Gastroesophageal sphincter (tissue), 4 donors: ENCODE measurements around the gene RNF34. TPM values are rescaled to one million over a fixed set of nuclear protein-coding genes. Genes with fewer than 3 reads are reported as not detected.
A peak's percentile ranks its signal among the peaks of the same experiment; 100 is the strongest.

Source experiments
- ATAC-seq: fragments of 150-250 bp; one replicate; pipeline ENCODE4 v1.9.1; 2016; ENCODE audit warnings: mild to moderate bottlenecking, moderate library complexity
- H3K27ac ChIP-seq, 4 donors: fragments of 200-600 bp; sonication (generic) in 3 of 4; 1 replicate in 3 of 4; 2 replicates in 1 of 4; pipeline ENCODE4 v1.5.1; 2016 to 2019
- H3K27me3 ChIP-seq: fragments of 200-600 bp; sonication (generic); one replicate; pipeline ENCODE4 v1.5.1; 2019
- H3K36me3 ChIP-seq, 2 donors: fragments of 200-600 bp; sonication (generic); one replicate each; pipeline ENCODE4 v1.5.1; 2019; ENCODE audit warnings: control low read depth in 1 of 2
- H3K4me1 ChIP-seq, 3 donors: fragments of 200-600 bp; sonication (generic); 1 replicate in 2 of 3; 2 replicates in 1 of 3; pipeline ENCODE4 v1.5.1; 2016 to 2019; ENCODE audit warnings: control low read depth in 2 of 3
- H3K4me3 ChIP-seq, 2 donors: fragments of 200-600 bp; sonication (generic); one replicate each; pipeline ENCODE4 v1.5.1; 2019; ENCODE audit warnings: mild to moderate bottlenecking in 1 of 2, moderate library complexity in 1 of 2
- H3K9me3 ChIP-seq, 3 donors: fragments of 200-600 bp; sonication (generic); one replicate each; pipeline ENCODE4 v1.5.1; 2017 to 2019; ENCODE audit warnings: control low read depth in 2 of 3
- EP300 ChIP-seq: sonication (generic); formaldehyde crosslinking; IDR thresholded peaks from one replicate; pipeline ENCODE4 v1.6.1; 2017; ENCODE audit warnings: antibody characterized with exemption, mild to moderate bottlenecking
- POLR2A ChIP-seq, 2 donors: fragments of 450-650 bp; IDR thresholded peaks; one replicate each; pipeline ENCODE4 v1.6.1; 2017; ENCODE audit warnings: antibody characterized with exemption in 2 of 2, mild to moderate bottlenecking in 2 of 2, moderate library complexity in 1 of 2
- POLR2AphosphoS5 ChIP-seq: sonication (generic); formaldehyde crosslinking; IDR thresholded peaks from one replicate; pipeline ENCODE4 v1.6.1; 2017; ENCODE audit warnings: antibody characterized with exemption
- WGBS, 2 donors: methylation state at CpG; one replicate each; pipeline ENCODE4 v1.1.5; 2018; ENCODE audit warnings: low coverage in 1 of 2; 5-methylcytosine and 5-hydroxymethylcytosine counted together
- total RNA-seq, 4 donors: library from RNA; depleted of rRNA; stranded (reverse); fragments of >200 nt; gene quantifications; one replicate each; pipeline ENCODE4 v1.1.0, GENCODE V29; 2016
- TF ChIP-seq, protein P1 (sequence below), 4 experiments: fragments of 200-600 bp in 2 of 4; fragments of 450-650 bp in 2 of 4; sonication (generic) in 1 of 4; IDR thresholded peaks; one replicate each; pipeline ENCODE4 v1.5.1; 2017 to 2019; ENCODE audit warnings: antibody characterized with exemption in 4 of 4, mild to moderate bottlenecking in 2 of 4, moderate library complexity in 2 of 4

RNF34 gene
- total RNA-seq, 4 donors from 2014 or later, result 42.5 to 76.0 (median 56.3) TPM

DNA sequence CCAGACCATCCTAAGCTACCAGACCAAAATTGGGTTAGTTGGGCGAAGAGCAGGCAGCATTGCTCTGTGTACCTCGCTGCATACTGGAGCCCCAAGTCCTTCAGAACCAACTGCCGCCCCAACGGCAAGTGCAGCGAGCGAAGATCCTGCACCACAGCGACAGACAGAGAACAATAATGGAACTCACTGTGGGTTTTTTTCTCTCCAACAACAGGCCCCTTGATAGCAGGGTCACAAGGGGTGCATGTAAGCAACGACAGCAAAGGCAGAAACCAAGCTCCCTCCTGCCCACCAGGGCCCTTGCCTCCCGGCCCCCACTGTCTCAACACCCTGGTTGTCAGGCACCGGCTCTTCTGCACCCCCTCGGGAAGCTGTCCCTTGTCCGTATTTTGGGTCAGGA, 39.0 kb downstream of the RNF34 start:
- Histone ChIP-seq H3K9me3 (no peaks in the 10 kb centered on the region), H3K4me3 (no peak overlapping the region), H3K27ac (no peak overlapping the region), H3K4me1 (peaks cover 0 to 14% (median 7%) of the 10 kb centered on the region in 3 donors), H3K27me3 (no peaks in the 10 kb centered on the region), H3K36me3 (peaks cover 0 to 78% of the 10 kb centered on the region in 2 donors)
- TF ChIP-seq, protein P1, sequence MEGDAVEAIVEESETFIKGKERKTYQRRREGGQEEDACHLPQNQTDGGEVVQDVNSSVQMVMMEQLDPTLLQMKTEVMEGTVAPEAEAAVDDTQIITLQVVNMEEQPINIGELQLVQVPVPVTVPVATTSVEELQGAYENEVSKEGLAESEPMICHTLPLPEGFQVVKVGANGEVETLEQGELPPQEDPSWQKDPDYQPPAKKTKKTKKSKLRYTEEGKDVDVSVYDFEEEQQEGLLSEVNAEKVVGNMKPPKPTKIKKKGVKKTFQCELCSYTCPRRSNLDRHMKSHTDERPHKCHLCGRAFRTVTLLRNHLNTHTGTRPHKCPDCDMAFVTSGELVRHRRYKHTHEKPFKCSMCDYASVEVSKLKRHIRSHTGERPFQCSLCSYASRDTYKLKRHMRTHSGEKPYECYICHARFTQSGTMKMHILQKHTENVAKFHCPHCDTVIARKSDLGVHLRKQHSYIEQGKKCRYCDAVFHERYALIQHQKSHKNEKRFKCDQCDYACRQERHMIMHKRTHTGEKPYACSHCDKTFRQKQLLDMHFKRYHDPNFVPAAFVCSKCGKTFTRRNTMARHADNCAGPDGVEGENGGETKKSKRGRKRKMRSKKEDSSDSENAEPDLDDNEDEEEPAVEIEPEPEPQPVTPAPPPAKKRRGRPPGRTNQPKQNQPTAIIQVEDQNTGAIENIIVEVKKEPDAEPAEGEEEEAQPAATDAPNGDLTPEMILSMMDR (IDR thresholded peaks at IDR 0.05), result no peak
- TF ChIP-seq POLR2AphosphoS5 (no peak), POLR2A (IDR thresholded peaks at IDR 0.05) (no peak), EP300 (no peak)
- no peak for ATAC-seq
- WGBS, 2 donors, result 82 to 95% methylated on average over 8 of the region's 12 CpGs

DNA sequence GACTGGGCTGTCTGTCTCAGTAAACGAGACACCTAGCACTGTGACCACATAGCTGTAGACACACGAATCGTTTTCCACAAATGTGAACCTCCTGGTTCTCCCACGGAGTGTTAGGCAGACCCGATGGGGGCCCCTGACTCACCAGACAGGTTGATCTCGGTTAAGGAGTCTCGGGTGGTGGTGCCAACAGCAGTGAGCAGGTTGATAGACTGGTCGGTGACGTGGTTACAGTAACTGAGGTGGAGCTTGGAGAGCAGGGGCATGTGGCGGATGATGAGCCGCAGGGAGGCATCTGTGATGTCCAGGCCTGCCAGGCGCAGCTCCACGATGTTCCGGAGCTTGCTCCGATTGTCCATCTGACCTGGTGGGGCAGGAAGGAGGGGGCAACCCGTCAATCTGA, 39.8 kb downstream of the RNF34 start:
- 83 to 92% methylated on average over 4 to 6 of the region's 16 CpGs for WGBS, 2 donors
- Histone ChIP-seq H3K4me3 (no peak overlapping the region), H3K36me3 (peaks cover 0 to 82% of the 10 kb centered on the region in 2 donors), H3K4me1 (peaks cover 0 to 18% (median 7%) of the 10 kb centered on the region in 3 donors), H3K27ac (no peak overlapping the region), H3K27me3 (no peaks in the 10 kb centered on the region), H3K9me3 (no peaks in the 10 kb centered on the region)
- no peak for TF ChIP-seq POLR2AphosphoS5
- TF ChIP-seq, protein P1 (IDR thresholded peaks at IDR 0.05), result no peak
- no peak for TF ChIP-seq POLR2A (IDR thresholded peaks at IDR 0.05)
- no peak for TF ChIP-seq EP300
- ATAC-seq, result no peak

DNA sequence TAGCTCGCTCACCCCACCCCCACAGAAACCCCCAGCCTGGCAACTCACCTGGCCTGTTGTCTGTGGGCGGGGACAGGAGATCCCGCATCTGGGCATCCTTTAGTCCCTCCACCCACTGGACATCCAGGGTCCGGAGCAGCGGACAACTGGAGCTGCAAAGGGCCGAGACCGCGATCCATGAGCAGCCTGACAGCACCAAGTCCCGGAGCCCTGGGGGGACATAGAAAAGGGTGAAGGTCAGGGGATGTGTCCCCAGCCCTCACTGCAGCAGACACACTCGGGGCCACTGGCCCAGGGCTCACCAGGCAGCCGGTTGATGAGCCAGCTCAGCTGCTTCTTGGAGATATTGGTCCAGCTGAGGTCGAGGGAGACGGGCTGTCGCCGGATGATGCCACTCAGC, 40.9 kb downstream of the RNF34 start:
- Histone ChIP-seq H3K4me1 (peaks cover 0 to 18% (median 7%) of the 10 kb centered on the region in 3 donors), H3K36me3 (peaks cover 0 to 82% of the 10 kb centered on the region in 2 donors), H3K9me3 (no peaks in the 10 kb centered on the region), H3K27ac (no peak overlapping the region), H3K4me3 (no peak overlapping the region), H3K27me3 (no peaks in the 10 kb centered on the region)
- no peak for ATAC-seq
- no peak for TF ChIP-seq EP300
- TF ChIP-seq POLR2A (IDR thresholded peaks at IDR 0.05), result no peak
- no peak for TF ChIP-seq POLR2AphosphoS5
- TF ChIP-seq, protein P1 (IDR thresholded peaks at IDR 0.05), result no peak
- WGBS, 2 donors, result no CpG with 5 or more reads among the region's 15 CpGs

DNA sequence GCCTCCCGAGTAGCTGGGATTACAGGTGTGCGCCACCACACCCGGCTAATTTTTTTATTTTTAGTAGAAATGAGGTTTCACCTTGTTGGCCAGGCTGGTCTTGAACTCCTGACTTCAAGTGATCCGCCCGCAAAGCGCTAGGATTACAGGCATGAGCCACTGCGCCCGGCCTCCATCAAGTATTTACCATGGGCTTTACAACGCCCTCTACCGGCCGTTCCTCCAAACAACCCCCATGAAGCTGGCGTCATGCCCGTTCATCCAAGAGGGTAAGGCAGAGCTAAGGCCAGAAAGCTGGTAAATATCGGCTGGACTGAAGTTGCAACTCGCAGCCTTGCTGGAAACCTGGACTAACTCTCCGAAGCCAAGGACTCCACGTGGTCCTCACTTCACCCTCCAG, 41.6 kb downstream of the RNF34 start:
- no peak for ATAC-seq
- peaks cover 0 to 78% of the 10 kb centered on the region in 2 donors for H3K36me3 ChIP-seq
- no peaks in the 10 kb centered on the region for H3K27me3 ChIP-seq
- H3K4me3 ChIP-seq, result no peak overlapping the region
- no peak overlapping the region for H3K27ac ChIP-seq
- H3K4me1 ChIP-seq, result peaks cover 0 to 18% (median 7%) of the 10 kb centered on the region in 3 donors
- H3K9me3 ChIP-seq, result no peaks in the 10 kb centered on the region
- TF ChIP-seq, protein P1 (IDR thresholded peaks at IDR 0.05), result peak in 1 of 4 experiments; percentile 6
- TF ChIP-seq POLR2A (IDR thresholded peaks at IDR 0.05) (no peak), POLR2AphosphoS5 (no peak), EP300 (no peak)
- 94% methylated on average over 7 of the region's 17 CpGs; no CpG with 5 or more reads in 1 of the 2 donors for WGBS, 2 donors
